Heart left ventricle (tissue), 13 donors: ENCODE results near the gene MAP3K5.

Experiments
- POLR2A ChIP-seq, 2 donors: fragments of 450-650 bp; IDR thresholded peaks; one replicate each; pipeline ENCODE4 v1.6.1; 2017; ENCODE audit warnings: antibody characterized with exemption in 2 of 2, mild to moderate bottlenecking in 2 of 2, moderate library complexity in 2 of 2
- TF ChIP-seq, protein P1 (sequence below), 12 donors: fragments of 200-600 bp; sonication (generic) in 4 of 12; IDR thresholded peaks; one replicate each; pipeline versions ENCODE4 v1.5.0 to v1.8.0; 2018 to 2022; ENCODE audit warnings: antibody characterized with exemption in 12 of 12, mild to moderate bottlenecking in 5 of 12
- donor health status: ischemic (EF 13 %, LVEDD 7.1; RV severe dilation, severe dysfunction).
- donor health status: DM: no; HTN: yes; CAD: no.
- donor health status: DM: no; HTN: no; CAD: no.
- donor health status: ischemic (EF 25% LVEDD 6.9; RV normal size, moderate dysfunction).
- donor health status: ischemic (EF 25% LVEDD 5.7; RV mildly dilated, moderate dysfunction).
- donor health status: ischemic (EF 35%, LVEDD 5.7; RV mildly dilated, moderate dysfunction).
- donor health status: nonischemic (EF 11% LVEDD 7.7; RV severe dilation, severe dysfunction).
- donor health status: DM: yes; HTN: yes; CAD: no.
- donor health status: PGD.
- donor health status: ischemic (EF 29% LVEDD 5.4; RV normal size, mild dysfunction).
- donor health status: nonischemic (EF 23%, LVEDD 6.1; RV moderate dilation, normal function).

DNA sequence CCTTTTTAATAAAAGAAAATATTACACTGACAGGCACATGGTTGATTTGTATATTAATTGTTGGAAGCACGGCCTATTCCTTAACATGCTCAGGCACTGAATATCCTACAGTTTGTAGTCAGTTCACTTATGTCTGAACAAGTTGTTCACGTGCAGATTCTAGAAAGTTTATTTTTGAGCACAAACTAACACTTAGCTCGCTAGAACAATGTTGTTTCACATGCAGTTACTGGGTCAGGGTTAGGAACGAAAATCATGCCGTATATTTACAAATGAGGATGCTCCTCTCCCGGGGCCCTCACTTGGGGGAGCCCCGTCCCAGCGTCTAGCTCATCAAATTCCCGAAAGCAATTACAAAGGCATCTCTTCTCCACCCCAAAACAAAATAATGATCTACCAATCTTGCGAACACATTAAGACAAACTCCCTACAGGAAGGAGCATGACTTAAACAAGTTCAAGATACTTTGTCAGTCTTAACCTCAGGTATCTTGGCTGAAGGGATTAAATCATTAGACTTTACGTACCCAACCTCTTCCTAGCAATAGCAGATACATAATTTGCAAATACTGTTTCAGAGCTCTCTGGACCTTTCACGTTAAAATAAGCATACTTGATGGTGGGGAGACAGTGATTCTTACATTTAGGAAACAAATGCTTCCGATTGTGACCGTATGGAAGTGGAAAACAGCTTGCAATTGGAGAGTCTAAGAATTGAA lies 243.5 kb downstream of the MAP3K5 start:
- TF ChIP-seq, protein P1, sequence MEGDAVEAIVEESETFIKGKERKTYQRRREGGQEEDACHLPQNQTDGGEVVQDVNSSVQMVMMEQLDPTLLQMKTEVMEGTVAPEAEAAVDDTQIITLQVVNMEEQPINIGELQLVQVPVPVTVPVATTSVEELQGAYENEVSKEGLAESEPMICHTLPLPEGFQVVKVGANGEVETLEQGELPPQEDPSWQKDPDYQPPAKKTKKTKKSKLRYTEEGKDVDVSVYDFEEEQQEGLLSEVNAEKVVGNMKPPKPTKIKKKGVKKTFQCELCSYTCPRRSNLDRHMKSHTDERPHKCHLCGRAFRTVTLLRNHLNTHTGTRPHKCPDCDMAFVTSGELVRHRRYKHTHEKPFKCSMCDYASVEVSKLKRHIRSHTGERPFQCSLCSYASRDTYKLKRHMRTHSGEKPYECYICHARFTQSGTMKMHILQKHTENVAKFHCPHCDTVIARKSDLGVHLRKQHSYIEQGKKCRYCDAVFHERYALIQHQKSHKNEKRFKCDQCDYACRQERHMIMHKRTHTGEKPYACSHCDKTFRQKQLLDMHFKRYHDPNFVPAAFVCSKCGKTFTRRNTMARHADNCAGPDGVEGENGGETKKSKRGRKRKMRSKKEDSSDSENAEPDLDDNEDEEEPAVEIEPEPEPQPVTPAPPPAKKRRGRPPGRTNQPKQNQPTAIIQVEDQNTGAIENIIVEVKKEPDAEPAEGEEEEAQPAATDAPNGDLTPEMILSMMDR (IDR thresholded peaks at IDR 0.05): no peak
- no peak for TF ChIP-seq POLR2A (IDR thresholded peaks at IDR 0.05)
